Mucosa of descending colon (tissue), 3 donors: ENCODE data around the gene GYS1. TPM values are rescaled to one million over a fixed set of nuclear protein-coding genes. Genes with fewer than 3 reads are reported as not detected.

Experiments
- ATAC-seq: fragments of 200-7000 bp; cut with Tn5 transposase; one replicate; pipeline ENCODE4 v1.9.1; 2020; ENCODE audit warnings: mild to moderate bottlenecking, moderate library complexity
- DNase-seq, 3 donors: peaks; one replicate each; pipeline ENCODE4 v3.0.0-alpha.2; 2020
- H3K36me3 ChIP-seq: fragments of 200-600 bp; one replicate; pipeline ENCODE4 v1.8.0; 2021; ENCODE audit warnings: low read depth, mild to moderate bottlenecking
- H3K4me1 ChIP-seq: fragments of 200-600 bp; one replicate; pipeline ENCODE4 v1.8.0; 2021; ENCODE audit warnings: low read depth, mild to moderate bottlenecking
- H3K4me3 ChIP-seq: fragments of 200-600 bp; one replicate; pipeline ENCODE4 v1.8.0; 2021; ENCODE audit warnings: mild to moderate bottlenecking
- H3K9me3 ChIP-seq: fragments of 200-600 bp; one replicate; pipeline ENCODE4 v1.8.0; 2021; ENCODE audit warnings: mild to moderate bottlenecking
- intact Hi-C, 2 donors: fragments of 100-400 bp; cut with DNase I in 1 of 2; cut with micrococcal nuclease in 1 of 2; formaldehyde crosslinking; loops; one replicate each; pipeline versions ENCODE4 v1.11.0 to v1.11.1; 2022; cut with DNase I, micrococcal nuclease
- total RNA-seq, 3 donors: library from RNA; stranded (reverse); fragmentation: NEBNext Ultra II Directional in 2 of 3; extraction: Animal tissue kit (Norgen Biotek cat#: 25700) in 2 of 3; gene quantifications; one replicate each; pipeline versions ENCODE4 v1.2.1 to v1.2.4, GENCODE V29; 2021 to 2023
- TF ChIP-seq, protein P1 (sequence below): fragments of 200-600 bp; IDR thresholded peaks from one replicate; pipeline ENCODE4 v1.8.0; 2022; ENCODE audit warnings: antibody characterized with exemption, mild to moderate bottlenecking
- donor health status: DM: no; HTN: no; CAD: no; lungs with moderate emphysema.
- donor health status: DM: no; HTN: no; CAD: no.
- donor health status: DM: no; HTN: yes; CAD: no.

The GYS1 gene
- total RNA-seq, 3 donors from 2014 or later: 40.1 to 49.3 (median 40.2) TPM

DNA sequence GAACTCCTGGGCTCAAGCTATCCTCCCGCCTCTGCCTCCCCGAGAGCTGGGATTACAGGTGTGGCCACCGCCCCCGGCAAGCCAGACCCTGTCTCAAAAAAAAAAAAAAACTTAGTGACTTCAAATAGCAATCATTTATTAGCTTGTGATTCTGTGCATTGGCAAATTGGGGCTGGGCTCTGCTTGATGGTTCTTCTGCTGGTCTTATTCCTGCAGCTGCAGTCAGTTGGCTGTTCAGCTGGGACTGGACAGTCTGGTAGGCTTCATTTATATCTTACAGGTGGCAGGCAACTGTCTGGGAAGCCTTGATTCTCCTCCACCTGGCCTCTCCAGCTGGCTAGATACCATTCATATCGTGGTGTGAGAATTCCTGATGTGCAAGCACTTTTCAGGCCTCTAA lies 52.2 kb downstream of the GYS1 start:
- intact Hi-C loops: no loop called here
- H3K4me3 ChIP-seq: no peak overlapping the region
- ATAC-seq: no peak
- peaks cover 4% of the 10 kb centered on the region for H3K9me3 ChIP-seq
- TF ChIP-seq, protein P1, sequence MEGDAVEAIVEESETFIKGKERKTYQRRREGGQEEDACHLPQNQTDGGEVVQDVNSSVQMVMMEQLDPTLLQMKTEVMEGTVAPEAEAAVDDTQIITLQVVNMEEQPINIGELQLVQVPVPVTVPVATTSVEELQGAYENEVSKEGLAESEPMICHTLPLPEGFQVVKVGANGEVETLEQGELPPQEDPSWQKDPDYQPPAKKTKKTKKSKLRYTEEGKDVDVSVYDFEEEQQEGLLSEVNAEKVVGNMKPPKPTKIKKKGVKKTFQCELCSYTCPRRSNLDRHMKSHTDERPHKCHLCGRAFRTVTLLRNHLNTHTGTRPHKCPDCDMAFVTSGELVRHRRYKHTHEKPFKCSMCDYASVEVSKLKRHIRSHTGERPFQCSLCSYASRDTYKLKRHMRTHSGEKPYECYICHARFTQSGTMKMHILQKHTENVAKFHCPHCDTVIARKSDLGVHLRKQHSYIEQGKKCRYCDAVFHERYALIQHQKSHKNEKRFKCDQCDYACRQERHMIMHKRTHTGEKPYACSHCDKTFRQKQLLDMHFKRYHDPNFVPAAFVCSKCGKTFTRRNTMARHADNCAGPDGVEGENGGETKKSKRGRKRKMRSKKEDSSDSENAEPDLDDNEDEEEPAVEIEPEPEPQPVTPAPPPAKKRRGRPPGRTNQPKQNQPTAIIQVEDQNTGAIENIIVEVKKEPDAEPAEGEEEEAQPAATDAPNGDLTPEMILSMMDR: no peak
- H3K36me3 ChIP-seq: no peaks in the 10 kb centered on the region
- H3K4me1 ChIP-seq: no peaks in the 10 kb centered on the region
- DNase-seq: no peak

DNA sequence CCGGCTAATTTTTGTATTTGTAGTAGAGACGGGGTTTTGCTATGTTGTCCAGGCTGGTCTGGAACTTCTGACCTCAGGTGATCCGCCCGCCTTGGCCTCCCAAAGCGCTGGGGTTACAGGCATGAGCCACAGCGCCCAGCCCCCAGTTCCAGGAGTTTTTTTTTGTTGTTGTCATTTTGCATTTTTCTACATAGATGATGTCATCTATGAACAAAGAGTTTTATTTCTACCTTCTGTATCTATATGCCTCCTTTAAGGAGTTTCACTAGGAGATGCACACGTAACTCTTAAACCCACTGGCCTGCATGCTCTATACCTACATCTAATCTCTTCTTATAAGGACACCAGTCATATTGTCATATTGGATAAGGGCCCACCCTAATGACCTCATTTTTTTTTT lies 54.9 kb downstream of the GYS1 start:
- H3K4me1 ChIP-seq: peaks cover 9% of the 10 kb centered on the region
- intact Hi-C loops: no loop called here
- ATAC-seq (no peak), DNase-seq (no peak)
- H3K4me3 ChIP-seq: no peak overlapping the region
- peaks cover 4% of the 10 kb centered on the region for H3K9me3 ChIP-seq
- TF ChIP-seq, protein P1: no peak
- no peaks in the 10 kb centered on the region for H3K36me3 ChIP-seq

DNA sequence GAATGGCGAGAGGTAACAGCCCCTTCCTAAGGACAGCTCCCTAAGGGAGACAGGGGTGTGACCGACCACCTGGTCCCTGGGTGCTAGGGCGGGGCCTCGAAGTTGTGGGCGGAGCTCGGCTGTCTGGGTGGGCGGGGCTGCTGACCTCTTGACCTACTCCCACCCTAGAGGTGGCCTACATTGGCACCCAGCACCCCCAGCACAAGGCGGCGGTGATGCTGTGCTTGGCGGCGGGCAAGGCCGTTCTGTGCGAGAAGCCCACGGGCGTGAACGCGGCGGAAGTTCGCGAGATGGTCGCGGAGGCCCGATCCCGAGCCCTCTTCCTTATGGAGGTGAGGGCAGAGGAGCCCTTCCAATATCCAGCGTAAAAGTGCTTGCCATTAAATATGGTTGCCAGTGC lies 57.2 kb downstream of the GYS1 start:
- DNase-seq (no peak), ATAC-seq (no peak)
- Histone ChIP-seq H3K36me3 (no peaks in the 10 kb centered on the region), H3K9me3 (peaks cover 3% of the 10 kb centered on the region), H3K4me1 (peaks cover 12% of the 10 kb centered on the region), H3K4me3 (no peak overlapping the region)
- TF ChIP-seq, protein P1: no peak
- intact Hi-C loops: no loop called here

- H3K9me3 ChIP-seq: no peaks in the 10 kb centered on the region
- H3K36me3 ChIP-seq: no peaks in the 10 kb centered on the region
- TF ChIP-seq, protein P1: no peak
- H3K4me1 ChIP-seq: peaks cover 12% of the 10 kb centered on the region
- ATAC-seq (no peak), DNase-seq (no peak)
- H3K4me3 ChIP-seq: no peak overlapping the region
- intact Hi-C loops: no loop called here
Observed at GRCh38 chr19:48934837-48935236, 58.3 kb downstream of the GYS1 start.

DNA sequence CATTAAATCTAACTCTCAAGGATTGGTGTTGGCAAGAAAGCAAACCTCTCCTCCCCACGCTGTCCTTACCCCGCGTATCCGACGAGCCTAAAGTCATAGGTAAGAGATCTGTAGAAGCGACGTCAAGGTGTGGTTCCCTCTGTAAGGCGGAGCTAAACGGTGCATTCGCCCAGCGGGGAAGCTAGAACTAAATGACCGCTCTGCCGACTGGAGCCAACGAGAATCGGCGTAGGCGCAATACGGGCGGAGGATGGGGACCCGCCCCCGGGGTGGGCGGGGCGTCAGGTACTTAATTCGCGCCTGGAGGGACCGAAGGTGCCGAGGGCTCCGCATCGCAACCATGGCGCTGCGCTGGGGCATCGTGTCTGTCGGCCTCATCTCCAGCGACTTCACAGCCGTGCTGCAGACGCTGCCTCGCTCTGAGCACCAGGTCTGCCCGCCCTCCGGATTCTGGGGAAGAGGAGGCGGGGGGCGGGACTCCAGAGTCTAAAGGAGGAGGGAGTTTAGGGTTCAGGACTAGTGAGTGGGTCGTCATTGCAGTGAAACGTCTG lies 59.7 kb downstream of the GYS1 start, which contains the start of gene DHDH:
Gene DHDH, plus strand, starts transcription at position 318 of the 551 bp plus-strand sequence. Its CDS starts 23 bp downstream, at position 341.
- ATAC-seq (peak; percentile 99), DNase-seq (peak; percentile 91 to 92 (median 91))
- intact Hi-C loops: no loop called here
- Histone ChIP-seq H3K9me3 (no peaks in the 10 kb centered on the region), H3K4me3 (no peak within 1 kb of the TSS), H3K4me1 (peaks cover 12% of the 10 kb centered on the region), H3K36me3 (no peaks in the 10 kb centered on the region)
- TF ChIP-seq, protein P1: no peak
